ENCODE measurements around the gene TNFAIP8.

Gene TNFAIP8

DNA sequence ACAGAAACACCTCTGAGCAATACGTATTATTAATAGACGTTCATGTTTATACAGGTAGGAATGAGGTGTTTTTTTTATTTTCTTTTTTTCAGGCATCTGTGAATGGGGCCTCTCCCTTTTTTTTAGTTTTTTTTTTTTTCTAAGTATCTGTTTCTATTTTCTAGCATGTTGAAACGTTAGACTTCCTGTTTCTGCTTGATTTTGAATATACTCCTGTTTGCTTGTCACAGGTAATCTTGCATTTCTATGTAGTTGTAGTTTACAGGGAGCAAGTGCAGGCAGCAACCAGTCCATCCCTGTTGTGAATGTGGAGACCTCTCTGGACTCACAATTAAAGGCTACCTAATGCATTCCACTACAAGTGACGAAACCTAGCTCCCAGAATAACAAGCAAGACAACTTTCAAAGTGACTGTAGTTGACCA lies 22.8 kb upstream of the TNFAIP8 start:
- no peak for TF ChIP-seq CTCF (IDR thresholded peaks at IDR 0.05; ENCODE audit: low read length, missing control alignments)
- H3K4me3 ChIP-seq (replicated peaks; ENCODE audit: low read depth, low read length) = no peak overlapping the region
- no peak for DNase-seq (ENCODE audit: low read depth)

- DNase-seq (ENCODE audit: low read depth) = no peak
- no peak overlapping the region for H3K4me3 ChIP-seq (replicated peaks; ENCODE audit: low read depth, low read length)
- TF ChIP-seq CTCF (IDR thresholded peaks at IDR 0.05; ENCODE audit: low read length, missing control alignments) = no peak
These were observed 22.4 kb upstream of the TNFAIP8 start for GRCh38 chr5:119333421-119333851.

- no peak for TF ChIP-seq CTCF (IDR thresholded peaks at IDR 0.05; ENCODE audit: low read length, missing control alignments)
These were observed 20.6 kb upstream of the TNFAIP8 start for GRCh38 chr5:119335261-119335677.

GRCh38 chr5:119336262-119336661 lies 19.6 kb upstream of the TNFAIP8 start:
- no peak for TF ChIP-seq CTCF (IDR thresholded peaks at IDR 0.05; ENCODE audit: low read length, missing control alignments)
- H3K4me3 ChIP-seq (replicated peaks; ENCODE audit: low read depth, low read length) = no peak overlapping the region
- no peak for DNase-seq (ENCODE audit: low read depth)

More at GRCh38 chr5:119335261-119335677, 20.6 kb upstream of the TNFAIP8 start:
- no peak overlapping the region for H3K4me3 ChIP-seq (replicated peaks; ENCODE audit: low read depth, low read length)
- DNase-seq (ENCODE audit: low read depth) = no peak

DNA sequence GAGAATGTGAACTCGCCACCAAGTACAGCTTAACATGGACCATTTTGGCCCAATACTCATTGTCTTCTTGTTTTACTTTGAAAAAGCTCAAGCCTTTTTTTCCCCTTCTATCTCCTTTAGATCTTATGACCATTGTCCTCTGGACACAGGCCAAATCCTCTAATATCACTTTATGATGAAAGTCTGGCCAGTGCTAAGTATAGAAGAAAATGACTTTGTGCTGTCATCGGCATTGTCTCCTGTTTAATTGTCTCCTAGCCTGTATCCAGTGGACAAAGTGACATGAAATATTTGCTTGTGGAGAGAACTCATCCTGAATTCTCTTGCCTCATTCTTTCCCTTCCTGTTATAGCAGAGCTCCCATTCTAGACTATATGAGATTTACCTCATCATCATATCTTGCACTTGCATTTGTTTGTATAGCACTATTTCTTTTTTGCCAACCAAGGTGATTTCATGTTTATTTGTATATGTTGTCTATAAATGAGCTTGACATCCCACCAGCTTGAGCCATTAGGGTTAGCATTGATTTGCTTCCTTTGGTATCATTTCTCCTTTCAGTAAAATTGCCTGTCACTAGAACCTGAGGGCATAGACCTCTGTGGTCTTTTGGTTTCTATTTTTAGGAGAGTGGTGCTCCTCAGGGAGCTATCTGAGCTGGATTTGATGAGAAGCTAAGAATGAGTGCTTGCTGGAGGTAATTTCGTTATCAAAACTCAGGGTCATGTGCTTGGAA lies 18.8 kb upstream of the TNFAIP8 start:
- no peak overlapping the region for H3K4me3 ChIP-seq (replicated peaks; ENCODE audit: low read depth, low read length)
- DNase-seq (ENCODE audit: low read depth) = no peak

DNA sequence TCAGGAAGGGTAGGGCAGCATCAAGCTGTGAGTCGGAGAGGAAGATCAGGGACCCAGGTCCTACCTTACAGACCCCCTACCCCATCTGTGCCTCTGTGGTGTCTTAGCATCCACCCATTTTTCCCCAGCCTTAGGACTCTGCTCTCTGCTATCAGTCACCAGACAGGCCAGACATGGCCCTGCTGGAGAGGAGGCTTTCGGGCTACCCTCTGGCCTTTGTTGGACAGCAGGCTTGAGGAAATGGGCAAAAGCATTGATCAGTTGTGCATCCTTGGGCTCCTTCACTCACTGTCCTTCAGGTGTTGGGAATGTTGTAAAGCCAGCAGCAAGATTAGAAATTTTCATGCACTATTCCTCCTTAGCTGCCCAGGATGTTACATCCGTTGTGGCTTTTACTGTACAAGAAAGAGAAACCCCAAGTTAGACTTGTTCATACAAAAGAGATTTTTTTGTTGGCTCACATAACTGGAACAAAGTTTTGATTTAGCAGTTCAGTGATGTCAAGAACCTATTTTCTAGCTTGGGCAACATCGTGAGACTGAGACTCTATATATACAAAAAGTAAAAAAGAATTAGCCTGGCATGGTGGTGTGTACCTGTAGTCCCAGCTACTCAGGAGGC lies 17.4 kb upstream of the TNFAIP8 start:
- DNase-seq (ENCODE audit: low read depth) = no peak

More for the DNA sequence above, 18.8 kb upstream of the TNFAIP8 start:
- TF ChIP-seq CTCF (IDR thresholded peaks at IDR 0.05; ENCODE audit: low read length, missing control alignments) = no peak

More for the DNA sequence above, 17.4 kb upstream of the TNFAIP8 start:
- no peak for TF ChIP-seq CTCF (IDR thresholded peaks at IDR 0.05; ENCODE audit: low read length, missing control alignments)
- H3K4me3 ChIP-seq (replicated peaks; ENCODE audit: low read depth, low read length) = no peak overlapping the region
